K562 (cell line): ENCODE data around the gene DNA2. TPM values are rescaled to one million over a fixed set of nuclear protein-coding genes. Genes with fewer than 3 reads are reported as not detected.

Experiments
- ATAC-seq: fragments of 200-7000 bp; cut with Tn5 transposase; 3 replicates; pipeline ENCODE4 v1.9.1; 2020; ENCODE audit warnings: moderate library complexity
- BruUV-seq: library from RNA; stranded (reverse); fragments of 400-500 nt; replicated peaks from 2 replicates; lab custom pipeline; 2021; lab: Mats Ljungman, UMichigan
- CTCF ChIA-PET: fragments of 300-600 bp; formaldehyde crosslinking; extraction: SDS; loops from one replicate; lab custom pipeline; 2021; ENCODE audit warnings: low intra/inter-chr PET ratio; lab: Yijun Ruan, JAX
- POLR2A ChIA-PET: fragments of 300-600, 350-650 bp; sonication (Branson Sonifier 250); formaldehyde crosslinking; extraction: SDS; loops from one replicate; lab custom pipeline; 2021; ENCODE audit warnings: antibody characterized with exemption, inconsistent platforms; lab: Yijun Ruan, JAX
- DNase-seq, 4 experiments: peaks; one replicate each; pipeline versions ENCODE4 v3.0.0 to v3.0.0-alpha.2; 2011 to 2018; ENCODE audit warnings: low spot score in 3 of 4, mixed read lengths in 3 of 4; ENCODE audit errors: extremely low read depth in 1 of 4
- FAIRE-seq: peaks from 2 replicates; lab custom pipeline; 2011; peaks lifted over from hg19 to GRCh38; lab: Jason Lieb, UNC
- H2AFZ ChIP-seq: 2 replicates; pipeline ENCODE4 v1.6.0; 2011; ENCODE audit warnings: low read depth, low read length, control low read depth, inconsistent platforms
- H3K27ac ChIP-seq: fragments of 200-600 bp; 3 replicates; pipeline ENCODE4 v1.8.0; 2011; ENCODE audit warnings: low read depth, mild to moderate bottlenecking, control low read depth, inconsistent platforms, low read length, moderate library complexity, mixed read lengths; ENCODE audit errors: extremely low read depth
- H3K27me3 ChIP-seq, 2 experiments: fragments of 300-600 bp in 1 of 2; 2 replicates in 1 of 2; 3 replicates in 1 of 2; pipeline versions ENCODE4 v1.6.0 to v1.8.0; 2011; ENCODE audit warnings: inconsistent platforms in 2 of 2, low read length in 2 of 2, mild to moderate bottlenecking in 1 of 2, mixed read lengths in 1 of 2, moderate library complexity in 1 of 2; ENCODE audit not compliant: control insufficient read depth in 2 of 2, insufficient read depth in 2 of 2
- H3K36me3 ChIP-seq: fragments of 300-600 bp; 3 replicates; pipeline ENCODE4 v1.8.0; 2011; ENCODE audit warnings: mild to moderate bottlenecking, low read length, inconsistent platforms; ENCODE audit not compliant: control insufficient read depth, insufficient read depth
- H3K4me1 ChIP-seq, 2 experiments: fragments of 200-600 bp in 1 of 2; replicated peaks in 1 of 2; 2 replicates in 1 of 2; 3 replicates in 1 of 2; pipeline versions ENCODE4 v1.5.1 to v1.8.0; 2011; ENCODE audit warnings: inconsistent platforms in 2 of 2, low read length in 2 of 2, mild to moderate bottlenecking in 1 of 2, mixed read lengths in 1 of 2, moderate library complexity in 1 of 2; ENCODE audit not compliant: control insufficient read depth in 2 of 2, insufficient read depth in 2 of 2
- H3K4me2 ChIP-seq: 2 replicates; pipeline ENCODE4 v1.6.1; 2011; ENCODE audit warnings: low read length, control low read depth, inconsistent platforms, mixed read lengths; ENCODE audit not compliant: insufficient read depth
- H3K4me3 ChIP-seq: fragments of 200-600 bp; sonication (generic), shearing (Covaris generic); 2 replicates; pipeline ENCODE4 v1.5.1; 2016; ENCODE audit warnings: control low read depth, inconsistent platforms
- H3K79me2 ChIP-seq: fragments of 200-600 bp; 3 replicates; pipeline ENCODE4 v1.8.0; 2011; ENCODE audit warnings: low read length, inconsistent platforms; ENCODE audit not compliant: control insufficient read depth, insufficient read depth
- H3K9ac ChIP-seq, 2 experiments: 2 replicates each; pipeline versions ENCODE4 v1.6.0 to v1.6.1; 2011; ENCODE audit warnings: low read depth in 2 of 2, low read length in 2 of 2, control low read depth in 1 of 2, inconsistent platforms in 1 of 2, mild to moderate bottlenecking in 1 of 2, mixed read lengths in 1 of 2; ENCODE audit not compliant: insufficient read depth in 1 of 2
- H3K9me1 ChIP-seq: one replicate; pipeline ENCODE4 v1.6.0; 2011; ENCODE audit warnings: inconsistent platforms, mild to moderate bottlenecking, low read length, moderate library complexity; ENCODE audit not compliant: control insufficient read depth, insufficient read depth
- H3K9me3 ChIP-seq: replicated peaks from 2 replicates; pipeline ENCODE4 v1.5.1; 2011; ENCODE audit warnings: low read depth, low read length, inconsistent platforms; ENCODE audit not compliant: control insufficient read depth, insufficient read depth
- H4K20me1 ChIP-seq: replicated peaks from 2 replicates; pipeline ENCODE4 v1.6.1; 2011; ENCODE audit warnings: low read length, inconsistent platforms, mixed read lengths; ENCODE audit not compliant: control insufficient read depth, insufficient read depth
- ELF2 ChIP-seq: fragments of 250-450 bp; sonication (Bioruptor Pico); IDR thresholded peaks from 2 replicates; pipeline ENCODE4 v1.5.0; 2021; ENCODE audit warnings: mild to moderate bottlenecking
- HMG20A ChIP-seq: fragments of 450-650 bp; formaldehyde crosslinking; conservative IDR thresholded peaks from 2 replicates; pipeline ENCODE4 v1.4.0; 2020; ENCODE audit warnings: mild to moderate bottlenecking, mixed read lengths
- ILK ChIP-seq: fragments of 450-650 bp; IDR thresholded peaks from 2 replicates; pipeline ENCODE4 v1.6.1; 2016; ENCODE audit warnings: missing genetic modification characterization, low read depth, mild to moderate bottlenecking, missing compliant biosample characterization, moderate library complexity, borderline replicate concordance
- PYGO2 ChIP-seq: fragments of 450-650 bp; IDR thresholded peaks from 2 replicates; pipeline ENCODE4 v1.6.1; 2016; ENCODE audit warnings: mild to moderate bottlenecking, missing genetic modification characterization, moderate library complexity, missing compliant biosample characterization
- SMAD4 ChIP-seq: fragments of 250-450 bp; sonication (Bioruptor Pico); conservative IDR thresholded peaks from 2 replicates; pipeline ENCODE4 v1.8.0; 2021; ENCODE audit warnings: inconsistent platforms, mild to moderate bottlenecking, moderate library complexity
- STAT5B ChIP-seq: fragments of 250-450 bp; sonication (Bioruptor Pico); IDR thresholded peaks from 2 replicates; pipeline ENCODE4 v1.8.0; 2021; ENCODE audit warnings: mild to moderate bottlenecking, inconsistent platforms
- WGBS: fragments of 100-300 bp; shearing (Covaris generic); methylation state at CpG from one replicate; pipeline ENCODE4 v1.1.6; 2016; ENCODE audit warnings: low coverage, mixed read lengths; ENCODE audit not compliant: insufficient coverage; ENCODE audit errors: missing lambda C conversion rate; 5-methylcytosine and 5-hydroxymethylcytosine counted together
- in situ Hi-C: fragments of 300-500 bp; cut with MboI; formaldehyde crosslinking; loops from 4 replicates; pipeline ENCODE4 v1.15.0; 2018; ENCODE audit warnings: inconsistent platforms, mixed read lengths
- intact Hi-C: fragments of 100-400 bp; cut with micrococcal nuclease; formaldehyde crosslinking; loops from 2 replicates; pipeline ENCODE4 v1.14.2; 2022
- polyA plus RNA-seq, 8 experiments: library from polyadenylated mRNA; depleted of rRNA in 4 of 8; stranded (reverse) in 5 of 8; unstranded in 3 of 8; fragments of >200 nt; fragmentation: Nextera tagmentation in 2 of 8; fragmentation: Illumina TruSeq in 1 of 8; extraction: Ambion mirVana in 2 of 8; extraction: Trizol in 1 of 8; gene quantifications; 2 replicates each; pipeline versions ENCODE4 v1.2.1 to v1.2.3, GENCODE V29; 2011 to 2014; ENCODE audit warnings: inconsistent platforms in 1 of 8, missing spikeins in 1 of 8
- total RNA-seq, 7 experiments: library from RNA; depleted of rRNA in 6 of 7; stranded (reverse); fragments of >200 nt in 6 of 7; fragmentation: Illumina TruSeq in 2 of 7; extraction: Trizol in 2 of 7; gene quantifications; 2 replicates each; pipeline versions ENCODE4 v1.2.1 to v1.2.3, GENCODE V29; 2011 to 2021; ENCODE audit warnings: low replicate concordance in 1 of 7
- TF ChIP-seq, protein P1 (sequence below): fragments of 250-450 bp; sonication (Bioruptor Pico); IDR thresholded peaks from 2 replicates; pipeline ENCODE4 v1.5.0; 2021; ENCODE audit warnings: mild to moderate bottlenecking, moderate library complexity
- TF ChIP-seq, protein P2 (sequence below), 2 experiments: fragments of 450-650 bp in 1 of 2; sonication (generic) in 1 of 2; formaldehyde crosslinking in 1 of 2; IDR thresholded peaks in 1 of 2; conservative IDR thresholded peaks in 1 of 2; 2 replicates each; pipeline versions ENCODE4 v1.6.1 to v1.8.1; 2016 to 2023; ENCODE audit warnings: mild to moderate bottlenecking in 2 of 2, moderate library complexity in 2 of 2, inconsistent platforms in 1 of 2, missing genetic modification reagents in 1 of 2

Gene DNA2
- total and polyA plus RNA-seq, 9 of the 15 experiments (the other 6 are each of a cell fraction or from before 2014, with no cell fraction given) = 24.6 to 51.4 (median 40.8) TPM

DNA sequence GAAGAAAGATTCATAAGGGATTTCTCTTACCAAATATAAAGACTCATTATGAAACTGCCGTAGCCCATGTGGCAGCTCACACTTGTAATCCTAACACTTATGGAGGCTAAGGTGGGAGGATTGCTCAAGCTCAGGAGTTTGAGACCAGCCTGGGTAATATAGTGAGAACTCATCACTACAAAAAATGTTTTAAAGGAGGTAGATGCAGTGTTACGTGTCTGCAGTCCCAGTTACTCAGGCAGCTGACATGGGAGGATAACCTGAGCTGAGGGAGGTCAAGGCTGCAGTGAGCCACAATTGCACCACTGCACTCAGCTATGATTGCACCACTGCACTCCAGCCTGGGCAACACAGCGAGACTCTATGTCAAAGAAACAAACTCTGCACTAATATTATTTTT, 18.1 kb upstream of the DNA2 start:
- TF ChIP-seq PYGO2 (no peak), SMAD4 (no peak), ELF2 (CRISPR knock-in tag) (no peak), ILK (tag) (no peak), STAT5B (no peak), HMG20A (CRISPR knock-in tag) (no peak)
- TF ChIP-seq, protein P1, sequence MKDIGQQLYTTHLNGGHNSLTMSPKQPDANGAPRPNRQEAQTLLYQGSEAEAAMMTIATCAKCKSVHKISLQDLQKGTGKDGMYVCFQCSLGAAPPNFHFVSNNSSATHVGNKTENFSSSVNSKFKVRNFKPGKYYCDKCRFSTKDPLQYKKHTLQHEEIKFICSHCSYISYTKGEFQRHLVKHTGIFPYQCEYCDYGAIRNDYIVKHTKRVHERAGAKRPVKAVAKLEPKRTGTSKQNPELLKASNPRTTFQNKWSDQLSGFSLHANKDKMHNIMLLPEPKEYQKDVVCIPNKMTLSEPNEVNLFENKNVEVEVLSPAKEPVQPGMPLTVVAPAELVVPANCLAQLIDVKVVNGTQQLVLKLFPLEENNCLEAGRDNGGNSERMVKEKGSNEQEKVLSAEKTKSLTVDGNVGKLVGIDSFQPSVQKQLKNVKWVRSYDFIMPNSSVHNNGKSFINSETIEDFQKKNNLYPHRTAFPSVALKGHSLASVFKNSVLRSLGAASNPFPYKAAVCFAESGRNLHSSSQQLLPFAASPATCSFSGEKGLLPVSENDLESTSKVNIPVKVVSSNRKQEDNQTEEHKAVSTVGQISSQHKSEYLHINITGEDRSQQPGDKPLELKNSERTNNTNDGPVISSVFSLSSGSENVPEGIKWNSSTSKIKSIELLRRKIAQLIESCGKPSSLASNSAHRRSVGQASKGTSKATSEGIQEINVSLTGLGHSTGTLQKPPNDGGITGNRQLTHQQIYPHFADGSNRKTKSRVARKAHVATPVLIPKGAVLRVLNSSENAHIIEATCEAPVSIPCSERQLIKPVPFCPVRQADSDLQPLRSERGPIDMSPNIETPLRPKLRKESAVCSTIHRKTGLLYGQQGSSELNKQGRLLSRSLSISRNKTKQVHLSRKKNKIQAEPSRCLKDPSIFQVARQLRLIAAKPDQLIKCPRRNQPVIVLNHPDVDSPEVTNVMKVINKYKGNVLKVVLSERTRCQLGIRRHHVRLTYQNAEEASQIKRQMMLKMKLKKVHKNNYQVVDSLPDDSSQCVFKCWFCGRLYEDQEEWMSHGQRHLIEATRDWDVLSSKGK (CRISPR knock-in tag) = no peak
- TF ChIP-seq, protein P2, sequence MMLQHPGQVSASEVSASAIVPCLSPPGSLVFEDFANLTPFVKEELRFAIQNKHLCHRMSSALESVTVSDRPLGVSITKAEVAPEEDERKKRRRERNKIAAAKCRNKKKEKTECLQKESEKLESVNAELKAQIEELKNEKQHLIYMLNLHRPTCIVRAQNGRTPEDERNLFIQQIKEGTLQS (IDR thresholded peaks at IDR 0.05) = no peak
- TF ChIP-seq, protein P2 (CRISPR knock-in tag; conservative IDR thresholded peaks at IDR 0.05) = no peak
- in situ Hi-C loops = no loop called here
- no TSS peak for BruUV-seq

More for the DNA sequence above, 18.1 kb upstream of the DNA2 start:
- Histone ChIP-seq H2AFZ (no peak overlapping the region), H3K9ac (no peak overlapping the region), H3K9me3 (no peaks in the 10 kb centered on the region), H4K20me1 (no peaks in the 10 kb centered on the region), H3K27me3 (no peaks in the 10 kb centered on the region), H3K9me1 (no peaks in the 10 kb centered on the region), H3K27ac (no peak overlapping the region), H3K36me3 (peaks cover 61% of the 10 kb centered on the region; the same call in 1 of the 3 replicates), H3K4me2 (no peak overlapping the region), H3K4me3 (no peak overlapping the region), H3K79me2 (no peaks in the 10 kb centered on the region), H3K4me1 (no peaks in the 10 kb centered on the region)
- WGBS = 96% methylated on average over 3 of the region's 3 CpGs
- DNase-seq (no peak), ATAC-seq (no peak), FAIRE-seq (no peak)
- POLR2A ChIA-PET = interaction anchor here (0.5 to 1.5 kb wide), 3 partner anchors 9 to 653 kb away, joined by 3 read pairs; no protein-coding TSS in a partner anchor
- CTCF ChIA-PET = no interaction called here
- intact Hi-C loops = no loop called here
